ENCODE data around the gene PPP2R2C. TPM values are rescaled to one million over a fixed set of nuclear protein-coding genes. Genes with fewer than 3 reads are reported as not detected.

PPP2R2C gene
- total and polyA plus RNA-seq, 2 experiments from 2014 or later = 1.3 to 9.2 TPM

- TF ChIP-seq, protein P1, sequence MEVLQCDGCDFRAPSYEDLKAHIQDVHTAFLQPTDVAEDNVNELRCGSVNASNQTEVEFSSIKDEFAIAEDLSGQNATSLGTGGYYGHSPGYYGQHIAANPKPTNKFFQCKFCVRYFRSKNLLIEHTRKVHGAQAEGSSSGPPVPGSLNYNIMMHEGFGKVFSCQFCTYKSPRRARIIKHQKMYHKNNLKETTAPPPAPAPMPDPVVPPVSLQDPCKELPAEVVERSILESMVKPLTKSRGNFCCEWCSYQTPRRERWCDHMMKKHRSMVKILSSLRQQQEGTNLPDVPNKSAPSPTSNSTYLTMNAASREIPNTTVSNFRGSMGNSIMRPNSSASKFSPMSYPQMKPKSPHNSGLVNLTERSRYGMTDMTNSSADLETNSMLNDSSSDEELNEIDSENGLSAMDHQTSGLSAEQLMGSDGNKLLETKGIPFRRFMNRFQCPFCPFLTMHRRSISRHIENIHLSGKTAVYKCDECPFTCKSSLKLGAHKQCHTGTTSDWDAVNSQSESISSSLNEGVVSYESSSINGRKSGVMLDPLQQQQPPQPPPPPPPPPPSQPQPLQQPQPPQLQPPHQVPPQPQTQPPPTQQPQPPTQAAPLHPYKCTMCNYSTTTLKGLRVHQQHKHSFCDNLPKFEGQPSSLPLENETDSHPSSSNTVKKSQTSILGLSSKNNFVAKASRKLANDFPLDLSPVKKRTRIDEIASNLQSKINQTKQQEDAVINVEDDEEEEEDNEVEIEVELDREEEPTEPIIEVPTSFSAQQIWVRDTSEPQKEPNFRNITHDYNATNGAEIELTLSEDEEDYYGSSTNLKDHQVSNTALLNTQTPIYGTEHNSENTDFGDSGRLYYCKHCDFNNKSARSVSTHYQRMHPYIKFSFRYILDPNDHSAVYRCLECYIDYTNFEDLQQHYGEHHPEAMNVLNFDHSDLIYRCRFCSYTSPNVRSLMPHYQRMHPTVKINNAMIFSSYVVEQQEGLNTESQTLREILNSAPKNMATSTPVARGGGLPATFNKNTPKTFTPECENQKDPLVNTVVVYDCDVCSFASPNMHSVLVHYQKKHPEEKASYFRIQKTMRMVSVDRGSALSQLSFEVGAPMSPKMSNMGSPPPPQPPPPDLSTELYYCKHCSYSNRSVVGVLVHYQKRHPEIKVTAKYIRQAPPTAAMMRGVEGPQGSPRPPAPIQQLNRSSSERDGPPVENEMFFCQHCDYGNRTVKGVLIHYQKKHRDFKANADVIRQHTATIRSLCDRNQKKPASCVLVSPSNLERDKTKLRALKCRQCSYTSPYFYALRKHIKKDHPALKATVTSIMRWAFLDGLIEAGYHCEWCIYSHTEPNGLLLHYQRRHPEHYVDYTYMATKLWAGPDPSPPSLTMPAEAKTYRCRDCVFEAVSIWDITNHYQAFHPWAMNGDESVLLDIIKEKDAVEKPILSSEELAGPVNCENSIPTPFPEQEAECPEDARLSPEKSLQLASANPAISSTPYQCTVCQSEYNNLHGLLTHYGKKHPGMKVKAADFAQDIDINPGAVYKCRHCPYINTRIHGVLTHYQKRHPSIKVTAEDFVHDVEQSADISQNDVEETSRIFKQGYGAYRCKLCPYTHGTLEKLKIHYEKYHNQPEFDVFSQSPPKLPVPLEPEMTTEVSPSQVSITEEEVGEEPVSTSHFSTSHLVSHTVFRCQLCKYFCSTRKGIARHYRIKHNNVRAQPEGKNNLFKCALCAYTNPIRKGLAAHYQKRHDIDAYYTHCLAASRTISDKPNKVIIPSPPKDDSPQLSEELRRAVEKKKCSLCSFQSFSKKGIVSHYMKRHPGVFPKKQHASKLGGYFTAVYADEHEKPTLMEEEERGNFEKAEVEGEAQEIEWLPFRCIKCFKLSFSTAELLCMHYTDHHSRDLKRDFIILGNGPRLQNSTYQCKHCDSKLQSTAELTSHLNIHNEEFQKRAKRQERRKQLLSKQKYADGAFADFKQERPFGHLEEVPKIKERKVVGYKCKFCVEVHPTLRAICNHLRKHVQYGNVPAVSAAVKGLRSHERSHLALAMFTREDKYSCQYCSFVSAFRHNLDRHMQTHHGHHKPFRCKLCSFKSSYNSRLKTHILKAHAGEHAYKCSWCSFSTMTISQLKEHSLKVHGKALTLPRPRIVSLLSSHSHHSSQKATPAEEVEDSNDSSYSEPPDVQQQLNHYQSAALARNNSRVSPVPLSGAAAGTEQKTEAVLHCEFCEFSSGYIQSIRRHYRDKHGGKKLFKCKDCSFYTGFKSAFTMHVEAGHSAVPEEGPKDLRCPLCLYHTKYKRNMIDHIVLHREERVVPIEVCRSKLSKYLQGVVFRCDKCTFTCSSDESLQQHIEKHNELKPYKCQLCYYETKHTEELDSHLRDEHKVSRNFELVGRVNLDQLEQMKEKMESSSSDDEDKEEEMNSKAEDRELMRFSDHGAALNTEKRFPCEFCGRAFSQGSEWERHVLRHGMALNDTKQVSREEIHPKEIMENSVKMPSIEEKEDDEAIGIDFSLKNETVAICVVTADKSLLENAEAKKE (CRISPR knock-in tag; IDR thresholded peaks at IDR 0.05) = no peak
- TF ChIP-seq JUNB (IDR thresholded peaks at IDR 0.05; ENCODE audit: unreplicated experiment) = no peak
These were observed 46.5 kb downstream of the PPP2R2C start (continued) for GRCh38 chr4:6425911-6426310.

DNA sequence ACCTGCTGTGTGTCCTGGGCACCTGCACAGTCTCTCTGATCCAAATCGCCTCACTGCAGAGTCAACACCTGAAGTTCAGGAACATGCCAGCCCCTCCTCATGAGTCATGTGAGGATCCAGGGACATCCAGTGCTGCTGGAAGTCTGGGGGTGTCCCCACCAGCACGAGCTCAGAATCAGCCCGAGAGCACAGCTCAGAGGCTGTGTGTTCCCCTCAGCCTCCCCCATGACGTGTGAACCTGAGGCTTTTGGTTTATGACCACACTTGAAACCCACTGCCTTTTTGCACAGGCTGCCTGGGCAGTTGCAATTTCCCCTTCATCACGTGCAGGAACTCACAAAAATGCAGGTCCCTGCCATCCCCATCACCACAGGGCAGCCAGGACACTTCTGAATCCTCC lies 47.1 kb downstream of the PPP2R2C start:
- Histone ChIP-seq H3K4me3 (no peak overlapping the region), H3K4me1 (ENCODE audit: insufficient read depth) (no peaks in the 10 kb centered on the region), H3K36me3 (ENCODE audit: insufficient read depth) (no peaks in the 10 kb centered on the region), H3F3A (replicated peaks; ENCODE audit: low read depth) (no peaks in the 10 kb centered on the region), H3K9me2 (ENCODE audit: insufficient read depth) (0 out of 2 replicates have a peak, but pooled peaks cover 9% of the 10 kb centered on the region), H2AFZ (no peak overlapping the region), H4K20me1 (replicated peaks; ENCODE audit: insufficient read depth) (no peaks in the 10 kb centered on the region), H3K79me2 (replicated peaks; ENCODE audit: insufficient read depth) (no peaks in the 10 kb centered on the region), H3K27ac (ENCODE audit: low read depth) (no peak overlapping the region), H3K27me3 (ENCODE audit: insufficient read depth) (no peaks in the 10 kb centered on the region), H3K4me2 (no peak overlapping the region)
- Mint-ChIP-seq H3K4me1 (no peaks in the 10 kb centered on the region), H3K9me3 (no peaks in the 10 kb centered on the region; the same call in 2 of the 3 replicates), H3K27me3 (ENCODE audit: insufficient read depth, low read depth, poor library complexity) (peaks cover 6% of the 10 kb centered on the region), H3K36me3 (ENCODE audit: low read depth) (no peaks in the 10 kb centered on the region), H3K4me3 (no peak overlapping the region), H3K27ac (no peak overlapping the region)
- TF ChIP-seq POLR2AphosphoS5 (IDR thresholded peaks at IDR 0.05; ENCODE audit: low read depth) = no peak
- DNase-seq (ENCODE audit: low spot score) = no peak
- ATAC-seq = no peak

- H3K4me1 Mint-ChIP-seq = no peaks in the 10 kb centered on the region
- no peak overlapping the region for H3K4me3 Mint-ChIP-seq
- no peaks in the 10 kb centered on the region; the same call in 2 of the 3 replicates for H3K9me3 Mint-ChIP-seq
- Histone ChIP-seq H3K79me2 (replicated peaks; ENCODE audit: insufficient read depth) (no peaks in the 10 kb centered on the region), H4K20me1 (replicated peaks; ENCODE audit: insufficient read depth) (no peaks in the 10 kb centered on the region), H3K4me2 (no peak overlapping the region), H3F3A (replicated peaks; ENCODE audit: low read depth) (no peaks in the 10 kb centered on the region), H3K27ac (ENCODE audit: low read depth) (no peak overlapping the region), H3K4me1 (ENCODE audit: insufficient read depth) (no peaks in the 10 kb centered on the region), H2AFZ (no peak overlapping the region), H3K27me3 (ENCODE audit: insufficient read depth) (no peaks in the 10 kb centered on the region), H3K36me3 (ENCODE audit: insufficient read depth) (no peaks in the 10 kb centered on the region), H3K9me2 (ENCODE audit: insufficient read depth) (0 out of 2 replicates have a peak, but pooled peaks cover 9% of the 10 kb centered on the region), H3K4me3 (no peak overlapping the region)
- H3K27me3 Mint-ChIP-seq (ENCODE audit: insufficient read depth, low read depth, poor library complexity) = peaks cover 6% of the 10 kb centered on the region
- H3K36me3 Mint-ChIP-seq (ENCODE audit: low read depth) = no peaks in the 10 kb centered on the region
- no peak overlapping the region for H3K27ac Mint-ChIP-seq
- no peak for DNase-seq (ENCODE audit: low spot score)
- ATAC-seq = no peak
- TF ChIP-seq EZH2phosphoT487 (IDR thresholded peaks at IDR 0.05; ENCODE audit: unreplicated experiment) = no peak
- TF ChIP-seq CREB1 (CRISPR knock-in tag; IDR thresholded peaks at IDR 0.05; ENCODE audit: low read depth) = no peak
- TF ChIP-seq POLR2AphosphoS5 (IDR thresholded peaks at IDR 0.05; ENCODE audit: low read depth) = no peak
- no peak for TF ChIP-seq JUNB (IDR thresholded peaks at IDR 0.05; ENCODE audit: unreplicated experiment)
These were observed 48.0 kb downstream of the PPP2R2C start for GRCh38 chr4:6424425-6424824.

All from GM23338 (cell line).